Measurements from ENCODE around the gene HYKK. TPM values are rescaled to one million over a fixed set of nuclear protein-coding genes. Genes with fewer than 3 reads are reported as not detected.
"Not testable (repeated sequence)": the region's sequence is repeated elsewhere in the genome, so short reads cannot be mapped to it uniquely, and the experiment has no call there.

The HYKK gene
- total RNA-seq, 2 donors from 2014 or later, result 6.2 to 11.2 TPM

- H3K4me1 ChIP-seq (replicated peaks), result peaks cover 3% of the 10 kb centered on the region
- WGBS, result 92% methylated on average over 3 of the region's 3 CpGs
- no peak overlapping the region for H3K4me3 ChIP-seq
- intact Hi-C loops (cut with DNase I), result loop anchor here (5.0 kb wide), 1 partner anchor 35 kb away; the partner anchor contains the start of gene HYKK
- H3K9me3 ChIP-seq, result no peaks in the 10 kb centered on the region
- H3K36me3 ChIP-seq, result peaks cover 5 to 10% of the 10 kb centered on the region in 2 donors
- no peaks in the 10 kb centered on the region for H3K27me3 ChIP-seq (replicated peaks; ENCODE audit: insufficient read depth)
- TF ChIP-seq POLR2A (IDR thresholded peaks at IDR 0.05) (no peak), CTCF (IDR thresholded peaks at IDR 0.05) (no peak), POLR2AphosphoS5 (IDR thresholded peaks at IDR 0.05) (no peak)
- no peak overlapping the region for H3K27ac ChIP-seq
- DNase-seq (ENCODE audit: low spot score), result no peak
Measured at GRCh38 chr15:78542647-78543046, 35.3 kb downstream of the HYKK start.

DNA sequence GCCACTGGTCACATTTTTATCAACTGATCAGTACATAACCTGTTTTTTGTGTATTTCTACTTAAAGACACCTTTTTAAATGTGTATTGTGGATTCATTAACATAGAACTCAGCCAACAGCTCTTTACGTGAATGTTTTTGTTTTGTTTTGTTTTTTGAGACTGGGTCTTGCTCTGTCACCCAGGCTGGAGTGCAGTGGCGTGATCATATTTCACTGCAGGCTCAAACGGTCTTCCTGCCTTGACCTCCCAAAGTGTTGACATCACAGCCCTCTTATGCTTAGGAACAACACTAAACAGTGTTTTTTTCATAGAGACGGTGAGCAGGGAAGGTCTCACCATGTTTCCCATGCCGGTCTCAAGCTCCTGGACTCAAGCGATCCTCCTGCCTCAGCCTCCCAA is 42.8 kb downstream of the HYKK start:
- no peak for TF ChIP-seq CTCF (IDR thresholded peaks at IDR 0.05)
- WGBS, result 62% methylated on average over 6 of the region's 6 CpGs
- Histone ChIP-seq H3K4me3 (no peak overlapping the region), H3K36me3 (peaks cover 7 to 13% of the 10 kb centered on the region in 2 donors), H3K9me3 (no peaks in the 10 kb centered on the region), H3K27ac (no peak overlapping the region), H3K4me1 (replicated peaks) (peaks cover 3% of the 10 kb centered on the region), H3K27me3 (replicated peaks; ENCODE audit: insufficient read depth) (no peaks in the 10 kb centered on the region)
- no peak for DNase-seq (ENCODE audit: low spot score)
- intact Hi-C loops (cut with DNase I), result no loop called here

DNA sequence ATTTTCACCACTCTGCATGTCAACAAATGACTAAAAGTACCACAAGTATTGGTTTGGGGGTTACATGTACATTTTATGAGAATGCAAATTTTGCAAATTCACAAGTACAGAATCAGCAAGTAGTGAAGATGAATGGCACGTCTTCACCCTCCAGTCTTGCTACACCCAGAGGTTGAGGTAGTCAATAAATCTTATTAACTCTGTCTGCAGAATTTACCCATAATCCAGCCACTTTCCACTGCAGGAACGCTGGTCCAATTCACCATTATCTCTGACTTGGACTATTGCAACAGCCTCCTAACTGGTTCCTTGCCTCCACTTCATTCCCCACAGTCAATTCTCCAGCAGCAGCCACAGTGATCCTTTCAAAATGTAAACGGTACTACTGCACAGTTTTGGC is 43.4 kb downstream of the HYKK start:
- 74% methylated on average over 3 of the region's 3 CpGs for WGBS
- Histone ChIP-seq H3K4me1 (replicated peaks) (peaks cover 3% of the 10 kb centered on the region), H3K36me3 (peaks cover 7 to 13% of the 10 kb centered on the region in 2 donors), H3K9me3 (no peaks in the 10 kb centered on the region), H3K27me3 (replicated peaks; ENCODE audit: insufficient read depth) (no peaks in the 10 kb centered on the region), H3K4me3 (no peak overlapping the region), H3K27ac (no peak overlapping the region)
- no peak for DNase-seq (ENCODE audit: low spot score)
- TF ChIP-seq POLR2AphosphoS5 (IDR thresholded peaks at IDR 0.05), result no peak
- TF ChIP-seq CTCF (IDR thresholded peaks at IDR 0.05), result no peak
- TF ChIP-seq POLR2A (IDR thresholded peaks at IDR 0.05), result no peak
- intact Hi-C loops (cut with DNase I), result no loop called here

DNA sequence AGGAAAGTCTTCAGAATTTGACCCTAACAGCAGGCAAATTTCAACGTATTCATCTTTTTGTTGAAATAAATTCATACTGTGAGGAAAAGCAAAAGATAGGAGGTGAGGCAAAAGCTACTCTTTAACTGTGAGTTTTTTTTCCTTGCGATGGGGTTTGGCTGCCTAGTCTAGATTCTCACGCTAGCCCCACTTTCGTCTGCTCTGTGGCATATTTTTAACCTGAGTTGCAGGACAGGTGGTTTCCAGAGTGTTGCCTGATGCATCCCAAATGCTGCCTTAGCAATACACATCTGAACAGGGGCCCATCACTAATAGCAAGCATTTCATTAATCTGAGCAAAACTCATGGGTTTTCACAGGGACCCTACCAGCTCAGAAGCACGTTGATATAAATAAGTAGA is 44.5 kb downstream of the HYKK start:
- no peak overlapping the region for H3K27ac ChIP-seq
- no peak for TF ChIP-seq CTCF (IDR thresholded peaks at IDR 0.05)
- TF ChIP-seq POLR2A (IDR thresholded peaks at IDR 0.05), result no peak
- TF ChIP-seq POLR2AphosphoS5 (IDR thresholded peaks at IDR 0.05), result no peak
- H3K4me3 ChIP-seq, result no peak overlapping the region
- no peaks in the 10 kb centered on the region for H3K27me3 ChIP-seq (replicated peaks; ENCODE audit: insufficient read depth)
- no peak for DNase-seq (ENCODE audit: low spot score)
- H3K4me1 ChIP-seq (replicated peaks), result no peaks in the 10 kb centered on the region
- H3K36me3 ChIP-seq, result peaks cover 7 to 11% of the 10 kb centered on the region in 2 donors
- intact Hi-C loops (cut with DNase I), result no loop called here
- 85% methylated on average over 5 of the region's 5 CpGs for WGBS
- H3K9me3 ChIP-seq, result no peaks in the 10 kb centered on the region

DNA sequence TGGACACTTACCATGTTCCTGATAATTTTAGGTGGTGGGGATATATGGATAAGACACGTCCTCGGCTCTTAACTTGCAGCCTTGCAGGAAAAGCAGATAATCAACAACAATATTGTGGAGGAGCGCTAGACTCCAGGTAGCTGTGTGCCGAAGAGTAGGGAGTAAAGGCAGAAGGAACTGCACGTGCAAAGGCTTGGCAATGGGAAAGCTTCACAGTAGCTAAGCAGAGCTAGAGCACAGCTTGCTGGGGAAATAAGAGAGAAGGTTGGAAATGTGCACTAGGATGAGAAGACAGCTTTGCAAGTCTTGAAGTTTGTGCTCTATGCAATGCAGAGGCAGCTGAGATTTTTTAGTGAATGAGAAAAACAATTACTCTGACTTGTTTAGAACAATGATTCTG is 45.2 kb downstream of the HYKK start:
- no peak for DNase-seq (ENCODE audit: low spot score)
- Histone ChIP-seq H3K36me3 (peaks cover 3 to 4% of the 10 kb centered on the region in 2 donors), H3K4me1 (replicated peaks) (no peaks in the 10 kb centered on the region), H3K9me3 (no peaks in the 10 kb centered on the region), H3K4me3 (no peak overlapping the region), H3K27ac (no peak overlapping the region), H3K27me3 (replicated peaks; ENCODE audit: insufficient read depth) (no peaks in the 10 kb centered on the region)
- 61% methylated on average over 5 of the region's 5 CpGs for WGBS
- no peak for TF ChIP-seq POLR2AphosphoS5 (IDR thresholded peaks at IDR 0.05)
- no peak for TF ChIP-seq POLR2A (IDR thresholded peaks at IDR 0.05)
- TF ChIP-seq CTCF (IDR thresholded peaks at IDR 0.05), result no peak
- intact Hi-C loops (cut with DNase I), result no loop called here

DNA sequence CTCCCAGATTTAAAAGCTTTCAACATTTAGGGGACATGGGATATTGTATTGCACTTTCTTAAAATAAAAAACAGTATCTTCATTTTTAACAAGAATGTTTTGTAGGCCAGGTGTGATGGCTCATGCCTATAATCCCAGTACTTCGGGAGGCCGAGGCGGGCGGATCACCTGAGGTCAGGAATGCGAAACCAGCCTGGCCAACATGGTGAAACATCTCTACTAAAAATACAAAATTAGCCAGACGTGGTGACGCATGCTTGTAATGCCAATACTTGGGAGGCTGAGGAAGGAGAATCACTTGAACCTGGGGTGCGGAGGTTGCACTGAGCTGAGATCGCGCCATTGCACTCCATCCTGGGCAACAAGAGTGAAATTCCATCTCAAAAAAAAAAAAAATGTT is 52.8 kb downstream of the HYKK start:
- WGBS, result 89% methylated on average over 10 of the region's 10 CpGs

More for the DNA sequence above, 52.8 kb downstream of the HYKK start:
- H3K4me1 ChIP-seq (replicated peaks); DNase-seq (ENCODE audit: low spot score); H3K36me3 ChIP-seq; H3K27me3 ChIP-seq (replicated peaks; ENCODE audit: insufficient read depth); H3K27ac ChIP-seq; intact Hi-C loops (cut with DNase I); H3K4me3 ChIP-seq; H3K9me3 ChIP-seq: not testable (repeated sequence)

All from prostate gland (tissue), 2 donors.